Measurements from ENCODE around the gene PECR. TPM values are rescaled to one million over a fixed set of nuclear protein-coding genes. Genes with fewer than 3 reads are reported as not detected.

Gene PECR
- total RNA-seq, 1 experiment from 2014 or later: 16.3 TPM

GRCh38 chr2:216101109-216101508 is 19.5 kb upstream of the PECR start:
- no peak overlapping the region for H3K27ac ChIP-seq (ENCODE audit: low read depth, low read length)
- BruUV-seq (replicated peaks): no TSS peak
- ChIA-PET RAD21 (ENCODE audit: low non-redundant PET in 1 of 2, low total read pairs in 2 of 2, uncharacterized antibody in 2 of 2, unreplicated experiment in 2 of 2) (no interaction called here), POLR2A (no interaction called here), CTCF (no interaction called here)
- no peaks in the 10 kb centered on the region for H3K27me3 ChIP-seq (ENCODE audit: insufficient read depth, low read length)
- no peak overlapping the region for H3K4me2 ChIP-seq (ENCODE audit: low read length)
- ATAC-seq (no peak), DNase-seq (ENCODE audit: low read depth, low spot score) (no peak)
- H3K79me2 ChIP-seq (ENCODE audit: insufficient read depth, low read length): no peaks in the 10 kb centered on the region
- H3K4me3 ChIP-seq (replicated peaks in 1 of 2; ENCODE audit: low read depth in 1 of 2, low read length in 2 of 2): no peak overlapping the region
- TF ChIP-seq TCF7L2 (IDR thresholded peaks at IDR 0.05; ENCODE audit: borderline replicate concordance, extremely low read depth, insufficient read depth, insufficient read length) (no peak), ZNF274 (IDR thresholded peaks at IDR 0.05; ENCODE audit: low read depth, low read length) (no peak), YY1 (IDR thresholded peaks at IDR 0.05; ENCODE audit: extremely low read depth, insufficient replicate concordance, low read depth, low read length) (no peak), CEBPB (IDR thresholded peaks at IDR 0.05; ENCODE audit: low read depth) (no peak), ZFX (IDR thresholded peaks at IDR 0.05) (no peak), REST (IDR thresholded peaks at IDR 0.05; ENCODE audit: low read depth) (no peak), POLR2AphosphoS5 (IDR thresholded peaks at IDR 0.05; ENCODE audit: low read depth, low read length) (no peak)
- no peaks in the 10 kb centered on the region for H3K9me2 ChIP-seq (ENCODE audit: insufficient read depth)
- H3K36me3 ChIP-seq (ENCODE audit: control insufficient read depth in 1 of 2, insufficient read depth in 2 of 2, low read length in 2 of 2): no peaks in the 10 kb centered on the region
- no peak overlapping the region for H3K9ac ChIP-seq (ENCODE audit: low read length)
- H4K20me1 ChIP-seq (ENCODE audit: insufficient read depth): no peaks in the 10 kb centered on the region
- H3K4me1 ChIP-seq (ENCODE audit: control insufficient read depth in 1 of 2, insufficient read depth in 2 of 2, low read length in 2 of 2): no peaks in the 10 kb centered on the region
- no peak overlapping the region for H2AFZ ChIP-seq (ENCODE audit: low read depth, low read length, poor library complexity, severe bottlenecking)
- H3K9me3 ChIP-seq (ENCODE audit: control insufficient read depth in 1 of 2, insufficient read depth in 1 of 2, low read depth in 1 of 2, low read length in 2 of 2): no peaks in the 10 kb centered on the region
- intact Hi-C loops (cut with micrococcal nuclease): no loop called here
